Measurements from ENCODE around the gene ROR1.

Gene ROR1

DNA sequence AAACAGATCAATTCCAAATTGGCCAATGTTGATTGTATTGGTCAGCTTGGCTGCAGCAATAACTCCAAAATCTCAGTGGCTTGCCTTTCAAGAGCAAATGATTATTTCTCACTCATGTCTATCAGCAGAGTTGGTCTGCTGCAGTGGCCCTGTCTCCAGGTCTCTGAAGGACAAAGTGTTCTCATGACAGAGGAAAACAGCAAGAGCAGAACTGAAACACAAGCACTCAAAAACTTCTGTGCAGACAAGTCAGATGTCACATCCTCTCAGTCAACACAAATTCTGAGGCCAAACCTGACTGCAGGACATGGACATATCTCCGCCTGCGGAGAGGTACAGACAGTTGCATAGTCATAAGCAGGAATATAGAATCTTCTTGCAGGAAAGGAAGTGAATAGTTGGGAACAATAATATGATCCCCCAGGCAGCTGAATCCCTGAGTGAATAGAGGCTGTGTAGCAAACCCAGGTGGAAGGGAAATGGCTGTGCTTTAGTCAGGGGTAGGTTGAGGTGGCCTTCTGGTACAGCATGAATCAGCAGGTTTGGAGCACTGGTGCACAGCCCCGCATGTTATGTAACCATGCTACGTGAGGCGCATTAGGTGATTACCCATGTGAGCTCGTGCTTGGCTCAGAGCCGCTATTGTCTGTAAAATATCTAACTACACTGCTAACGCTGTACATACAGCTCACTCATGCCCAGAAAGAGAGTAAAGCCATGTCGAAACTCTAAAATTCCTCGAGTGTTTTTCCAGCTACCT is 412.5 kb downstream of the ROR1 start:
- Histone ChIP-seq H3K27ac (ENCODE audit: extremely low read depth, low read depth, low read length) (no peak overlapping the region), H3K9me3 (ENCODE audit: control insufficient read depth, insufficient read depth, low read depth, low read length) (no peaks in the 10 kb centered on the region), H3K4me1 (ENCODE audit: control insufficient read depth, insufficient read depth, low read length) (peaks cover 9% of the 10 kb centered on the region), H3K4me3 (ENCODE audit: low read depth, low read length) (no peak overlapping the region), H3K36me3 (ENCODE audit: control insufficient read depth in 2 of 2, insufficient read depth in 1 of 2, low read length in 2 of 2) (no peaks in the 10 kb centered on the region)
- TF ChIP-seq ZNF146 (tag by site-specific recombination; IDR thresholded peaks at IDR 0.05) (no peak), ZNF830 (tag by site-specific recombination; IDR thresholded peaks at IDR 0.05; ENCODE audit: low read depth) (no peak), ZNF174 (tag by site-specific recombination; IDR thresholded peaks at IDR 0.05) (no peak), SETDB1 (IDR thresholded peaks at IDR 0.05; ENCODE audit: insufficient read length, low read length) (no peak), ZSCAN5A (tag by site-specific recombination; IDR thresholded peaks at IDR 0.05) (no peak), ZNF426 (tag by site-specific recombination; IDR thresholded peaks at IDR 0.05) (no peak), WT1 (tag by site-specific recombination; IDR thresholded peaks at IDR 0.05) (no peak), ZNF701 (tag by site-specific recombination; IDR thresholded peaks at IDR 0.05) (no peak)
- ChIA-PET POLR2A (no interaction called here), CTCF (interaction anchor here (0.6 kb wide), 1 partner anchor 287 kb away, joined by 6 read pairs; no protein-coding TSS in a partner anchor)

DNA sequence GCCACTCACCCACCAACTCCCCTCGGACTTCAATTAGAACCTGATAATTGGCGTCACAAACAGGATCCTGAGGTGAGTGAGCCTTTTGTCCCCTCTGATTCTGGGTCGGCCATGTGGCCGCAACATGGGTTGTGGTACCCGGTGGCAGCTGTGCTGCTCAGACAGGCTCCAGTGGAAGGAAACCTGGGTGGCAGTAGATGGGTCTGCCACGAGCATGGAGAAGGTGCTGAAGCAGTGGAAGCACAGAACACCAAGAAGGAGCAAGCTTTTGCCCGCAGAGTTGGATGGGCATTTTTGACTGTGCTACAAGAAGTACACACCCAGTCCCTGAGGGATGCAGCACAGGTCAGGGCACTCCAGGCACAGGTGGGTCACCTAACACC is 413.1 kb downstream of the ROR1 start:
- Histone ChIP-seq H3K9me3 (ENCODE audit: control insufficient read depth, insufficient read depth, low read depth, low read length) (no peaks in the 10 kb centered on the region), H3K4me3 (ENCODE audit: low read depth, low read length) (no peak overlapping the region), H3K27ac (ENCODE audit: extremely low read depth, low read depth, low read length) (no peak overlapping the region), H3K4me1 (ENCODE audit: control insufficient read depth, insufficient read depth, low read length) (peaks cover 9% of the 10 kb centered on the region), H3K36me3 (ENCODE audit: control insufficient read depth in 2 of 2, insufficient read depth in 1 of 2, low read length in 2 of 2) (no peaks in the 10 kb centered on the region)
- TF ChIP-seq ZSCAN18 (tag by site-specific recombination; IDR thresholded peaks at IDR 0.05) (no peak), ZBTB49 (tag by site-specific recombination; IDR thresholded peaks at IDR 0.05; ENCODE audit: low read depth) (no peak), ZNF610 (tag by site-specific recombination; IDR thresholded peaks at IDR 0.05; ENCODE audit: borderline replicate concordance) (no peak), ZSCAN5A (tag by site-specific recombination; IDR thresholded peaks at IDR 0.05) (no peak), PRDM4 (tag by site-specific recombination; IDR thresholded peaks at IDR 0.05) (no peak), SP7 (tag by site-specific recombination; IDR thresholded peaks at IDR 0.05) (no peak), ZNF548 (tag by site-specific recombination; IDR thresholded peaks at IDR 0.05) (no peak), ZNF350 (tag by site-specific recombination; IDR thresholded peaks at IDR 0.05) (no peak), ZBTB48 (tag by site-specific recombination; IDR thresholded peaks at IDR 0.05) (no peak)
- ChIA-PET POLR2A (no interaction called here), CTCF (interaction anchor here (0.6 kb wide), 1 partner anchor 286 kb away, joined by 6 read pairs; no protein-coding TSS in a partner anchor)

Data from HEK293 (cell line).